Peyer's patch (tissue), 4 donors: ENCODE data around the gene CECR2.

Source experiments
- CTCF ChIP-seq, 6 experiments: fragments of 450-650 bp in 4 of 6; fragments of 200-600 bp in 2 of 6; sonication (generic) in 1 of 6; IDR thresholded peaks; one replicate each; pipeline ENCODE4 v1.5.1; 2017 to 2019; ENCODE audit warnings: antibody characterized with exemption in 6 of 6, mild to moderate bottlenecking in 3 of 6, moderate library complexity in 1 of 6
- POLR2A ChIP-seq, 2 donors: fragments of 450-650 bp; IDR thresholded peaks; one replicate each; pipeline ENCODE4 v1.5.1; 2017; ENCODE audit warnings: antibody characterized with exemption in 2 of 2, mild to moderate bottlenecking in 2 of 2, moderate library complexity in 2 of 2

GRCh38 chr22:17375914-17376614, 6.8 kb downstream of the CECR2 start:
- TF ChIP-seq CTCF (IDR thresholded peaks at IDR 0.05), result no peak
- TF ChIP-seq POLR2A (IDR thresholded peaks at IDR 0.05), result no peak
